Skeletal muscle satellite cell (primary cell): ENCODE results near the gene LRRTM3.

Source experiments
- H3K27me3 ChIP-seq: 2 replicates; pipeline ENCODE4 v1.7.0; 2013; ENCODE audit warnings: low read length; ENCODE audit not compliant: control insufficient read depth, insufficient read depth
- H3K36me3 ChIP-seq: 2 replicates; pipeline ENCODE4 v1.7.0; 2013; ENCODE audit warnings: mild to moderate bottlenecking, control low read depth, low read length; ENCODE audit not compliant: insufficient read depth
- H3K4me1 ChIP-seq: 2 replicates; pipeline ENCODE4 v1.7.0; 2013; ENCODE audit warnings: low read length; ENCODE audit not compliant: control insufficient read depth, insufficient read depth
- H3K4me2 ChIP-seq: 2 replicates; pipeline ENCODE4 v1.7.0; 2013; ENCODE audit warnings: mild to moderate bottlenecking, low read length
- H3K4me3 ChIP-seq: 2 replicates; pipeline ENCODE4 v1.7.0; 2013; ENCODE audit warnings: low read length
- H3K9ac ChIP-seq: 2 replicates; pipeline ENCODE4 v1.7.0; 2013; ENCODE audit warnings: mild to moderate bottlenecking, low read depth, low read length, moderate library complexity
- H3K9me3 ChIP-seq: replicated peaks from 2 replicates; pipeline ENCODE4 v1.7.0; 2013; ENCODE audit warnings: mild to moderate bottlenecking, control low read depth, low read length

The LRRTM3 gene

GRCh38 chr10:67088036-67088435 lies 162.2 kb downstream of the LRRTM3 start:
- Histone ChIP-seq H3K9me3 (no peaks in the 10 kb centered on the region), H3K27me3 (no peaks in the 10 kb centered on the region), H3K4me3 (no peak overlapping the region), H3K36me3 (no peaks in the 10 kb centered on the region), H3K4me2 (no peak overlapping the region), H3K9ac (no peak overlapping the region), H3K4me1 (no peaks in the 10 kb centered on the region)

- Histone ChIP-seq H3K4me1 (no peaks in the 10 kb centered on the region), H3K27me3 (no peaks in the 10 kb centered on the region), H3K4me2 (no peak overlapping the region), H3K36me3 (no peaks in the 10 kb centered on the region), H3K9ac (no peak overlapping the region), H3K9me3 (no peaks in the 10 kb centered on the region), H3K4me3 (no peak overlapping the region)
These were observed 169.7 kb downstream of the LRRTM3 start for GRCh38 chr10:67095531-67095930.

DNA sequence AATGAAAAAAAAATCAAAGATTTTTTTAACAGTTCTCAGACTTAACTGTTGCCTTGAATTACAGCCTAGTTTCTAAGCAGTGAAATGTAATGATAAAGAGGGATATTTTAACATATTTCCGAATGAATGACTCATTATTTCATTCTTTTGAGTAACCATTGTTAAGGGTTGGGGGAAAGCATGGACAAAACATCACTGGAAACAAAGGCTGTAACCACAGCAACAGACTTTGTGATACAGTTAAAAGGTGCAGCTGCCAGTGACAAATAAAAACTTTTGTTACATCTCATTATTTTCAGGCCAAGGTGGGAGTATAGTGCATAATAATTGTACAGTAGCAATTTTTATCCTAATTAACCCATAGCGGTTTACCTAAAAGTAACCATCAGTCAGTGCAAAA lies 172.6 kb downstream of the LRRTM3 start:
- H3K36me3 ChIP-seq, result no peaks in the 10 kb centered on the region
- H3K4me3 ChIP-seq, result no peak overlapping the region
- H3K4me2 ChIP-seq, result no peak overlapping the region
- H3K9ac ChIP-seq, result no peak overlapping the region
- H3K4me1 ChIP-seq, result no peaks in the 10 kb centered on the region
- H3K9me3 ChIP-seq, result no peaks in the 10 kb centered on the region
- no peaks in the 10 kb centered on the region for H3K27me3 ChIP-seq

DNA sequence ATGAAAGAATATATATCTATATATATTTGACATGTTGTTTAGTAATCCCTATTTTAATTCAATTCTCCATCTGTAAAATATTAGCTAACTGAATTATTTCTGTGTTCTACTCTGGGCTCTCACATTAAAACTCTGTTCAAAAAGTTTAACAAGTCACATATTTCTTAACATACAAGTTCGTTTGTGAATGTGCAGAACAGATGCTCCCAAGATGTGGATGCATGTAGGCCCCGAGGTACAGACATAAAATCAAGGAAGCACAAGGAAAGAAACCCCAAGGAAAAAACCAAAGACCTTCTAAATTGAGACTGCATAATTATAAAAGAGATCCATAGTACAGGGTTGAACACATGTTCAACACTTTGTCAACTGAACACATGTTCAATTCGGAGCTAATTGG lies 175.1 kb downstream of the LRRTM3 start:
- Histone ChIP-seq H3K36me3 (no peaks in the 10 kb centered on the region), H3K27me3 (no peaks in the 10 kb centered on the region), H3K9ac (no peak overlapping the region), H3K4me1 (no peaks in the 10 kb centered on the region), H3K9me3 (no peaks in the 10 kb centered on the region), H3K4me3 (no peak overlapping the region), H3K4me2 (no peak overlapping the region)

DNA sequence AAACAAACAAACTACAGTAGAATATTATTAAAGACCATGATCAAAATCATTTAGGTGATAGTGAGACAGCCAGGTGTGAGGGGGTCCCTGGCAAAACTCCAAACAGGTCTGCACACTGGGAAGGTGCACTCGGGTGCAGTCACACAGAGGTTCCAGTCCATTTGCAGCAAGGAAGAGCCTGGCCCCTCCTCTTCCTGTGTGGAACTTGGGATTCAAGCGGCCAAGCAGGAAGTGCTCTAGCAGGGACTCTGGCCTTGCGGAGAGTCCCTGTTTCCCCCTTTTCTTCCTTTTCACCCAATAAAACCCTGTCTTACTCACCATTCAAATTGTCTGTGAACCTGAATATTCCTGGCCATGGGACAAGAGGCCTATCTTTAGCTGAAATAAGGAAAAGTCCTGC lies 181.8 kb downstream of the LRRTM3 start:
- Histone ChIP-seq H3K4me1 (no peaks in the 10 kb centered on the region), H3K27me3 (no peaks in the 10 kb centered on the region), H3K9me3 (no peaks in the 10 kb centered on the region), H3K4me3 (no peak overlapping the region), H3K36me3 (no peaks in the 10 kb centered on the region), H3K4me2 (no peak overlapping the region), H3K9ac (no peak overlapping the region)

DNA sequence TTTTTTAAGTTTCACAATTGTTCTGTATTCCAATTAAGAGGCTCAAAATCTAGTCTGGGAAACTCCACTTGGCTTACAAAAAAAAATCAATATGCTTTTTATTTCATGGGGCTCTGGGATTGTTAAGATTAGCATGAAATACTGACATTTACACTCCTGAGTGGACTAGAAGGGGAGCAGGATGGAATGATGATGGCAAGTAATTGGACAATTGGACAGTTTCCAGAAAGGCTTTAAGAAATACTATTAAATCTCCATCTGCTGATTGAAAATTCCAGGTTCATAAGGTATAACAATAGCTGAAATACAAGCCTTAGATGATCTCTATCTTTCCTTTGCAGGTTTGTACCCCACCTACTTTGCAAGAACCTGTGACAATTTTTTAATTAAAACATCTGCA lies 184.4 kb downstream of the LRRTM3 start:
- Histone ChIP-seq H3K27me3 (no peaks in the 10 kb centered on the region), H3K9ac (no peak overlapping the region), H3K4me2 (no peak overlapping the region), H3K4me1 (no peaks in the 10 kb centered on the region), H3K9me3 (no peaks in the 10 kb centered on the region), H3K36me3 (no peaks in the 10 kb centered on the region), H3K4me3 (no peak overlapping the region)

DNA sequence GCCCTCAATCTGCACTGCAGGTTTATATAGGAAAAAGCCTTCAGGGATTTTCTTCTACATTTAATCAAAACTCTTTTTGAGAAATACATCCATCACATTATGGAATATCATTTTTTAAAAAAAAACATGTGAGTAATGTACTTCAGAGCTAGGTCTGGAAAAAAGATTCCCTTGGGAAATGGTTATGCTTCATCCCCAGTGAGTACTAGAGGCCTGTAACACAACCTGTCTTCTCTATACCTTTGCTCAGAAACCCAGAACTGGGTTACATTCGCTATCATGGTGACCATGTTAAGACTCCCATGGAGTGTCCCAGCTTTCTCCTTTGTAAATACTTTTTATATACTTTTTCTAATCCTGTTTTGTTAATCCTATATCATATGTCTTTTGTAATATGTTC lies 186.9 kb downstream of the LRRTM3 start:
- Histone ChIP-seq H3K4me3 (no peak overlapping the region), H3K9me3 (no peaks in the 10 kb centered on the region), H3K36me3 (no peaks in the 10 kb centered on the region), H3K4me2 (no peak overlapping the region), H3K4me1 (peaks cover 3% of the 10 kb centered on the region), H3K27me3 (no peaks in the 10 kb centered on the region), H3K9ac (no peak overlapping the region)

- Histone ChIP-seq H3K4me2 (no peak overlapping the region), H3K36me3 (no peaks in the 10 kb centered on the region), H3K9ac (no peak overlapping the region), H3K9me3 (no peaks in the 10 kb centered on the region), H3K27me3 (no peaks in the 10 kb centered on the region), H3K4me3 (no peak overlapping the region), H3K4me1 (peaks cover 9% of the 10 kb centered on the region)
These were observed 189.1 kb downstream of the LRRTM3 start for GRCh38 chr10:67114945-67115344.

DNA sequence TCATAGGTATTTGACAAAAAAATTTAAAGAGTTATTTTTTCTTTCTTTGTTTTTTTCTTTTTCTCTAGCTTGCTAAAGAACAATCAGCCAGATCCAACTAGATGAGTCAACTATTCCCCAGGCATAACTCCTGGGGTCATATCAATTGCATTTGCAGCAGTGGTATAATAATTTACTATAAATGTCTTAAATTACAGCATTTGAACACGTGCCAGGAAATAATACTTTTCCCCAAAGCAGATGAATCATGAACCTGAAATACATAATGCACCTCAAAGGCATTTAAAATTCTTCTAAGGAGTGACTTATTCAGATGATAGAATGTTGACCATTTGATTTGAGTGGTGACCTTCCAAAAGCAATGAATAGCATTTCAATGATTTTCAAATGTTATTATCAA lies 190.1 kb downstream of the LRRTM3 start:
- Histone ChIP-seq H3K9me3 (no peaks in the 10 kb centered on the region), H3K4me2 (no peak overlapping the region), H3K9ac (no peak overlapping the region), H3K36me3 (no peaks in the 10 kb centered on the region), H3K4me1 (peaks cover 12% of the 10 kb centered on the region), H3K4me3 (no peak overlapping the region), H3K27me3 (no peaks in the 10 kb centered on the region)

DNA sequence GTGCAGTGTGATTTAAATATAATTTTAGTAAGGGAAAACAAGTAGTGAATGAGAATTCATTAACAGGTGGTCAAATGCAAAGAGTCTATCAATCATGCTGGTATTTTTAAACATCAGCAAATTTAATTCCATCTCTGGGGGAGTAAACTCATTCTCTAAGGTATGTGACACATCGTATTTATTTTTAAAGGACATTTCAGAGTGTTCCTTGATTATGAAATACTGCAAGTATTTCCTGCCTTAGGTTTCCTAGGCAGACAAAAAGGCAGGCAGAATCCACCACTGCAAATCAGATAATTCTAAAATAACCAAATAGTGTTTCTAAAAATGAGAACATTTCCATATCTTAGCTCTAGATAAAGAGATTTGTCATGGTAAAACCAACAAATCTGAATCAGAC lies 193.8 kb downstream of the LRRTM3 start:
- Histone ChIP-seq H3K4me1 (peaks cover 12% of the 10 kb centered on the region), H3K4me2 (peak overlapping the region; percentile 9), H3K9me3 (no peaks in the 10 kb centered on the region), H3K4me3 (no peak overlapping the region), H3K27me3 (no peaks in the 10 kb centered on the region), H3K9ac (no peak overlapping the region), H3K36me3 (no peaks in the 10 kb centered on the region)

DNA sequence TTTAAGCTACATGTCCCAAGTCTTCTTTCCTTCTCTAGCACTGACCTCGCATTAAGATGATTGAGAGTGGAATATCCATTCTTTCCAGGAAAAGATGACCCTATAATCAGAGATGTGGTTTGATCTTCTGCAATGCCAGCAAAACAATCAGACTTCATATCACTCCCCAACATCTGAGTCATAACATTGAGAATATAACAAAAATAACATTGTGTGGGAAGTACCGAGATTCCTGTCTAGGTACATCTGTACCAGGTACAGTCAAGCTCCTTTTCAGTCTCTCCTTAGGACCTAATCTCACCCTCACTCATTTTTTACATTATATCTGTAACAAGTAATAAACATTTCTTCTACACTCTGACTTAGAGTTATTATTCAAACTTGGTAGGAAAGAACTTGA lies 201.6 kb downstream of the LRRTM3 start:
- Histone ChIP-seq H3K4me2 (no peak overlapping the region), H3K36me3 (no peaks in the 10 kb centered on the region), H3K4me3 (no peak overlapping the region), H3K9ac (no peak overlapping the region), H3K9me3 (no peaks in the 10 kb centered on the region), H3K4me1 (no peaks in the 10 kb centered on the region), H3K27me3 (no peaks in the 10 kb centered on the region)

GRCh38 chr10:67140641-67141040 lies 214.8 kb downstream of the LRRTM3 start:
- H3K36me3 ChIP-seq, result no peaks in the 10 kb centered on the region
- H3K27me3 ChIP-seq, result no peaks in the 10 kb centered on the region
- no peak overlapping the region for H3K9ac ChIP-seq

More at GRCh38 chr10:67140641-67141040, 214.8 kb downstream of the LRRTM3 start:
- H3K4me3 ChIP-seq, result no peak overlapping the region
- H3K4me2 ChIP-seq, result no peak overlapping the region
- no peaks in the 10 kb centered on the region for H3K4me1 ChIP-seq
- no peaks in the 10 kb centered on the region for H3K9me3 ChIP-seq
